Measurements from ENCODE around the gene ANTXR1.

The ANTXR1 gene

GRCh38 chr2:69088466-69088865 is 75.5 kb downstream of the ANTXR1 start:
- no peak overlapping the region for H3K4me3 ChIP-seq (ENCODE audit: low read depth, low read length)
- TF ChIP-seq CTCF (IDR thresholded peaks at IDR 0.05; ENCODE audit: insufficient read depth, low read depth, low read length, missing control alignments): no peak
- DNase-seq (ENCODE audit: low read depth): no peak

GRCh38 chr2:69089266-69089665 is 76.3 kb downstream of the ANTXR1 start:
- DNase-seq (ENCODE audit: low read depth): no peak
- no peak for TF ChIP-seq CTCF (IDR thresholded peaks at IDR 0.05; ENCODE audit: insufficient read depth, low read depth, low read length, missing control alignments)
- no peak overlapping the region for H3K4me3 ChIP-seq (ENCODE audit: low read depth, low read length)

- no peak overlapping the region for H3K4me3 ChIP-seq (ENCODE audit: low read depth, low read length)
- DNase-seq (ENCODE audit: low read depth): no peak
- TF ChIP-seq CTCF (IDR thresholded peaks at IDR 0.05; ENCODE audit: insufficient read depth, low read depth, low read length, missing control alignments): no peak
These were observed 77.0 kb downstream of the ANTXR1 start for GRCh38 chr2:69089998-69090397.

GRCh38 chr2:69090820-69091219 is 77.8 kb downstream of the ANTXR1 start:
- H3K4me3 ChIP-seq (ENCODE audit: low read depth, low read length): no peak overlapping the region
- TF ChIP-seq CTCF (IDR thresholded peaks at IDR 0.05; ENCODE audit: insufficient read depth, low read depth, low read length, missing control alignments): no peak
- no peak for DNase-seq (ENCODE audit: low read depth)

- no peak overlapping the region for H3K4me3 ChIP-seq (ENCODE audit: low read depth, low read length)
- no peak for DNase-seq (ENCODE audit: low read depth)
- no peak for TF ChIP-seq CTCF (IDR thresholded peaks at IDR 0.05; ENCODE audit: insufficient read depth, low read depth, low read length, missing control alignments)
These were observed 79.9 kb downstream of the ANTXR1 start for GRCh38 chr2:69092857-69093256.

GRCh38 chr2:69095305-69095704 is 82.3 kb downstream of the ANTXR1 start:
- H3K4me3 ChIP-seq (ENCODE audit: low read depth, low read length): no peak overlapping the region
- TF ChIP-seq CTCF (IDR thresholded peaks at IDR 0.05; ENCODE audit: insufficient read depth, low read depth, low read length, missing control alignments): no peak
- no peak for DNase-seq (ENCODE audit: low read depth)

GRCh38 chr2:69096326-69097095 is 83.5 kb downstream of the ANTXR1 start:
- no peak overlapping the region for H3K4me3 ChIP-seq (ENCODE audit: low read depth, low read length)
- no peak for TF ChIP-seq CTCF (IDR thresholded peaks at IDR 0.05; ENCODE audit: insufficient read depth, low read depth, low read length, missing control alignments)
- DNase-seq (ENCODE audit: low read depth): no peak

All from GM12865 (cell line).